SH-SY5Y (cell line): Measurements from ENCODE around the gene LPIN3.

Source experiments
- GATA2 ChIP-seq: IDR thresholded peaks from 2 replicates; pipeline ENCODE4 v1.6.1; 2011; ENCODE audit warnings: mild to moderate bottlenecking, low read depth, low read length
- GATA3 ChIP-seq: IDR thresholded peaks from 2 replicates; pipeline ENCODE4 v1.6.1; 2011; ENCODE audit warnings: low read depth, mild to moderate bottlenecking, low read length, moderate library complexity

GRCh38 chr20:41406353-41406752 is 65.7 kb downstream of the LPIN3 start:
- TF ChIP-seq GATA2 (no peak), GATA3 (no peak)
